ENCODE data around the gene CBLN4. TPM values are rescaled to one million over a fixed set of nuclear protein-coding genes. Genes with fewer than 3 reads are reported as not detected.

The CBLN4 gene
- total and polyA plus RNA-seq, 2 of the 8 experiments (the other 6 are each of a cell fraction or from before 2014, with no cell fraction given): 0.03 to 0.13 TPM

DNA sequence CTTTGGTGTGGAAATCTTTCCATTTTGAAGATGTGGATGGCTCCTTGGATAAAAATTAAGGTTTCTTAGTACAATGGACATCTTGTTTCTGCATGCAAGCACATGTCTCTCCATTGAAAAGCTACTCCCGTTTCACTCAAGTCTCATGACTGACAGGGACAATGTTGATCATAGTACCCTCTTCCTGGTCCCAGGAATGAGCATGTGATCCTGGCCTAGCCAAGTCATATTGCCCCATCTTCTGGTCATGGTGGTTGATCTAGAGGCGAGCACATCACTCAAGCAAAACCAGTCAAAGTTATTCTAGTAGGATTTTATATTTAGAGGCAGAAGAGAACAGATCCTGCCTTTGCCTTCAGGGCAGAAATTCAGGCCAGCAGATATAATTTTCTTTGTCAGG is 12.2 kb upstream of the CBLN4 start:
- H3K4me3 ChIP-seq (ENCODE audit: extremely low read depth in 1 of 4, insufficient read depth in 2 of 4, low read depth in 3 of 4, low read length in 4 of 4): no peak overlapping the region
- no peak overlapping the region for H4K8ac ChIP-seq (ENCODE audit: extremely low read depth, insufficient read depth, low read length)
- H3K23me2 ChIP-seq (ENCODE audit: low read depth, low read length): no peaks in the 10 kb centered on the region
- 90% methylated on average over 2 of the region's 2 CpGs; no CpG with 5 or more reads in 1 of the 2 experiments for WGBS, 2 experiments (ENCODE audit: extremely low coverage in 1 of 2, insufficient coverage in 1 of 2, insufficient read length in 1 of 2, insufficient replicate concordance in 2 of 2, low coverage in 1 of 2, low lambda C conversion rate in 2 of 2, missing lambda C conversion rate in 1 of 2)
- H2AK5ac ChIP-seq (ENCODE audit: low read depth, low read length): no peak overlapping the region
- H3K18ac ChIP-seq (ENCODE audit: extremely low read depth, low read length): no peak overlapping the region
- H2AFZ ChIP-seq (ENCODE audit: low read length): no peak overlapping the region
- no peak overlapping the region for H2BK15ac ChIP-seq (ENCODE audit: low read length)
- H2BK5ac ChIP-seq (ENCODE audit: low read depth, low read length): no peak overlapping the region
- no peaks in the 10 kb centered on the region; a peak in 1 of 8 replicates for H3K36me3 ChIP-seq (ENCODE audit: control insufficient read depth in 2 of 4, insufficient read depth in 4 of 4, low read length in 3 of 4)
- DNase-seq (ENCODE audit: low read depth in 1 of 2, low spot score in 2 of 2) (no peak), FAIRE-seq (no peak)
- H2BK12ac ChIP-seq (ENCODE audit: low read depth, low read length): no peak overlapping the region
- ChIA-PET POLR2A (ENCODE audit: partially characterized antibody) (no interaction called here), CTCF (ENCODE audit: partially characterized antibody) (interaction anchor here (0.6 kb wide), 1 partner anchor 96 kb away, joined by 3 read pairs; no protein-coding TSS in a partner anchor)
- no peaks in the 10 kb centered on the region for H4K20me1 ChIP-seq (replicated peaks in 1 of 2; ENCODE audit: control insufficient read depth in 1 of 2, insufficient read depth in 2 of 2, low read length in 2 of 2)
- H3K9ac ChIP-seq (replicated peaks in 1 of 4; ENCODE audit: extremely low read depth in 1 of 4, low read depth in 3 of 4, low read length in 3 of 4): no peak overlapping the region
- no peak overlapping the region for H4K5ac ChIP-seq (ENCODE audit: insufficient read length, low read depth, low read length)
- no peak overlapping the region for H3K4me2 ChIP-seq (ENCODE audit: insufficient read depth in 1 of 2, low read depth in 2 of 2, low read length in 2 of 2)
- no peak overlapping the region for H4K91ac ChIP-seq (replicated peaks; ENCODE audit: insufficient read length, low read length)
- no peaks in the 10 kb centered on the region for H3K4me1 ChIP-seq (replicated peaks in 1 of 4; ENCODE audit: control insufficient read depth in 3 of 4, insufficient read depth in 4 of 4, low read length in 3 of 4)
- H3K14ac ChIP-seq (ENCODE audit: insufficient read length): no peak overlapping the region
- no peak overlapping the region for H3K27ac ChIP-seq (ENCODE audit: low read depth, low read length)
- H3K79me2 ChIP-seq (ENCODE audit: control insufficient read depth in 1 of 2, insufficient read depth in 2 of 2, low read length in 2 of 2): no peaks in the 10 kb centered on the region
- no peak overlapping the region for H2BK120ac ChIP-seq (replicated peaks; ENCODE audit: low read depth, low read length)
- no peaks in the 10 kb centered on the region for H3K79me1 ChIP-seq (ENCODE audit: low read depth, low read length)
- peaks cover 64 to 91% of the 10 kb centered on the region in 2 experiments for H3K9me3 ChIP-seq (ENCODE audit: insufficient read depth in 2 of 2, low read depth in 1 of 2, low read length in 1 of 2)
- no peak overlapping the region for H3K23ac ChIP-seq (ENCODE audit: insufficient read length)
- H3K56ac ChIP-seq (replicated peaks; ENCODE audit: insufficient read length, low read depth, low read length): no peak overlapping the region
- H3K4ac ChIP-seq (replicated peaks; ENCODE audit: insufficient read length, low read depth, low read length): no peak overlapping the region
- no peak overlapping the region for H2BK20ac ChIP-seq (ENCODE audit: low read length)
- no peaks in the 10 kb centered on the region for H3K27me3 ChIP-seq (replicated peaks in 1 of 4; ENCODE audit: control insufficient read depth in 3 of 4, extremely low read depth in 1 of 4, insufficient read depth in 3 of 4, low read length in 3 of 4)
- TF ChIP-seq BACH1 (IDR thresholded peaks at IDR 0.05; ENCODE audit: low read length) (no peak), YY1 (IDR thresholded peaks at IDR 0.05; ENCODE audit: low read depth, low read length) (no peak), GTF2F1 (IDR thresholded peaks at IDR 0.05; ENCODE audit: borderline replicate concordance, low read depth, low read length) (no peak)

All from H1 (cell line).